Measurements from ENCODE around the gene GABRP.
"Not testable (repeated sequence)": the region's sequence is repeated elsewhere in the genome, so short reads cannot be mapped to it uniquely, and the experiment has no call there.

GABRP gene

DNA sequence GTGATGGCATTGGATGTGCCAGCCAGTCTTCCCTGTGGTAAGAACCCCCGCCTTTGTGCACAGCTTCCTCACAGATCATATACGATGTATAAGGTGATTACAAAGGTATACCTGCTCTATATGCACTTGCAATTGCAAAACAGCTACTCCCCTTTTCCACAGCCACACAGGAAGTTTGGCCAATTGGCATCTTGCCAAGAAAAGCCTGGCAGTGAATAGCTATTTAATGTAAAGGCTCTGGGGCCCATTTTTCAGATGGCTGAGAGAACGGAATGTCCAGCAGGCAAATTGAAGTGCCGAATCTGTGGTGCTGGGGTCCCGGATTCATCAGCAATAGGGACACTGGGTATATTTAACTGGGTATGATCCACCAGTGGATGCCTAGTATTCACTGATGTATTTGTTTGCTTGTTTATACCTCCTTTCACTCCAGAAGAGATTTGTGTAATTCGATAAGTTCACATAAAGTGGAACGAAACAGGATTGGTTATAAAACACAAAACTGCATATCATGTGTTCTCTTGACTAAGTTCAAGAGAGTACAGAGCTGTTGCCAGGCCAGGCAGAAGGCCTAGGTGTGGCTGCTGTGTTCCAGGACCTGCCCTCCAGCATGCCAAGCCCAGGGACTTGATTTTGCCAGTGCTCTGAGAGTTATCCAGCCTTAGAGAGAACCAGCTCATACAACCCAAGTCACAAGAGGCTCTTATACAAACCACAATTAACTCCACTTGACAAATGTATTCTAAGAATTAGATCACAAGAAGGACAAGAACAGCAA lies 27.7 kb upstream of the GABRP start:
- no peak for DNase-seq (ENCODE audit: low spot score)

- no peak for DNase-seq (ENCODE audit: low spot score)
These were observed 26.8 kb upstream of the GABRP start for GRCh38 chr5:170756691-170757090.

DNA sequence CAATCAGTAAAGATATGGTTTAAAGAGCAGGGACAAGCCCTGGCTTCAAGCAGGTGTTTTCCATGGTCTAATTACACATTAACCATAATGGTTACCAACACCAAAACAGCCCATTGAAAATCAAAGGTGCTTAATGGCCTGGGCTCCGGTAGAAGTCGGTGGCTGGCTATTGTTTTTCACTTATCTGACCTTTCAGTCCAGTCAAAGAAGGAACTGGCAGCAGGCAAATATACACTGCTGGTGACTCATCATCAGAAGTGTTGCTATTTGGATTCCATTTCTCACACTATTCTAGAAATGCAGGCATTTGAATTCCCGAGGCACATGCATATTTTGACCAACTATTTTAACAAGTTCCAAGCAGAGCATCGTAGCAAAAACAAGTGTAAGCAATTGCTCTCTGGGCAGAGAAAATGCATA lies 26.3 kb upstream of the GABRP start:
- DNase-seq (ENCODE audit: low spot score), result no peak

GRCh38 chr5:170757669-170758068 lies 25.9 kb upstream of the GABRP start:
- DNase-seq (ENCODE audit: low spot score), result no peak

DNA sequence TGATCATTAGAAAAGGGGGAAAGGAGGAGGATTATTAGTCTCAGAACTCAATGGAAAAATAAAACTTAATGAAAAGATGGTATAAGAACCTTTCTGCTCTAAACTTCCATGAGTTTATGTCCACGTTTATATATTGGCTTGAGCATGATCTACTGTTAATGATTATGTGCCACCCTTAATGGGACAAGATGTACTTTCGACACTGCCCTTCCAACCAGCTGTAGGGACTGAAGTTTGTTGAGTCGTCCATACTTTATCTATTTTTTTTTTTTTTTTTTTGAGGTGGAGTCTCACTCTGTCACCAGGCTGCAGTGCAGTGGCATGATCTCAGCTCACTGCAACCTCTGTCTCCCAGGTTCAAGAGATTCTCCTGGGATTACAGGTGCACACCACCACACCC lies 25.0 kb upstream of the GABRP start:
- DNase-seq (ENCODE audit: low spot score), result no peak

DNA sequence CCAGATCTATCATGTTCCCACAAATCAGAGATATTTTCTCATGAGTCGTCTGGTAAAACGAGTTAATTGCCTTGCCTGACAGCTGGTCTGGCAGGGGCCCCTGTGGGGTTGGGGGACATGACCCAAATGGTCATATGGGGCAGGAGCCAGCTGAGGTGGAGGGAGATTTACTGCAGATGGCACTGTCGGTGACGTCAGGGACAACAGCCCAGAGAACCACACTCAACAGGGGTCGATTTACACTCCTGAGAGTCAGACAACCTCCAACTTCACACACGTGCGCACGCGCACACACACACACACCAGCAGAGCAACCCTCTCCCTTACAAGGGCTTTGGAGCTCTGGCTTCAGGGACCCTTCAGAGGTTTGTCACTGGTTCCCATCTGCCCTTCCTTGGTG lies 23.4 kb upstream of the GABRP start:
- DNase-seq (ENCODE audit: low spot score), result no peak

DNA sequence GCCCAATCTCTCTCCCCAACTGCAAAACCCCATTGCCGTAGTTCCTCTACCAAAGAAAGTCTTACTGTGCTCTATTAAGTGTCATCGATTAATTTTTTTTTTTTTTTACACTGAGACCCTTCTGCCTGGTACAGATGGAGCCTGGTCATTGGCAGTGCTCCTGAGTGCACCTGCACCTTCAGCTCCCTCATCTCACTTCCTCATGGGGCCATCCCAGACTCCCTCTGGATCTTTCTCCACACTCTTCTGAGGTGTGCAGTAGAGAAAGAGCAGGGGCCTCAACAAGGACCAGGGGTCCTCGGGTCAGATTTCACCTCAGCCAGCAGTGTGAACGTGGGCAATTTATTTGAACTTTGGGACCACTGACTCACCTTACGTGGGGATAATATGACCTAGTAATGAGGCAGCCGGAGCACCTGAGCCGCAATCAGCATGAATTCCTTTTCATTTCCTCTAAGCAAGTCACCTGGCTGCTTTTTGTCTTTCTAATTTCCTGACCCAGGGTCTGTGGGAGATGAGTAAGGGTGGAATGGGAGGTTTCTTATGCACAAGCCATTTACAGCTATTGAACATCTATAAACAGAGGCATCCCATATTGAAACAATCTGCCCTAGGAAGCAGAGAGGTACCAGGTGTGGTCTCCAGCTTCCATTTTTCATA lies 22.3 kb upstream of the GABRP start:
- no peak for DNase-seq (ENCODE audit: low spot score)

DNA sequence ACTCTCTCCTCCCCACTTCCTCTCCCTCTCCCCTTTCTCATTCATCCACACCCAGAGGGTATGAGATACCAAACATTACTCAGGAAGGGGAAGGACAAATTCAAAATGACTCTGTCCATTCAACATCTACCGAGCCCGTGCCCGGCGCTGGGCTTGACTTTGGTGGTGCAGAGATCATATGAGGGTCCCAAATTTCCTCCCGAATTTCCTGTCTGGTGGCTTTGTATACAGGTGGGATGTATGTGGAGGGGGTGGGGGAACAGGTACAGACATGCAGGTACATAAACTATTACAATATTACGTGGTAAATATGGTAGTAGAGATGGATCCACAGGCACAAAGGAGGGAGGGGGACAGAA lies 21.8 kb upstream of the GABRP start:
- no peak for DNase-seq (ENCODE audit: low spot score)

DNA sequence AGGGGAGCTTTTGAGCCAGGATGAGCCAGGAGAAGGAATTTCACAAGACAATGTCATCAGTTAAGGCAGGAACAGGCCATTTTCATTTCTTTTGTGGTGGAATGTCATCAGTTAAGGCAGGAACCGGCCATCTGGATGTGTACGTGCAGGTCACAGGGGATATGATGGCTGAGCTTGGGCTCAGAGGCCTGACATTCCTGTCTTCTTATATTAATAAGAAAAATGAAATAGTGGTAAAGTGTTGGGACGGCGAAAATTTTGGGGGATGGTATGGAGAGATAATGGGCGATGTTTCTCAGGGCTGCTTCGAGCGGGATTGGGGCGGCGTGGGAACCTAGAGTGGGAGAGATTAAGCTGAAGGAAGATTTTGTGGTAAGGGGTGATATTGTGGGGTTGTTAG lies 21.2 kb upstream of the GABRP start:
- not testable (repeated sequence) for DNase-seq (ENCODE audit: low spot score)

GRCh38 chr5:170765868-170766267 lies 17.7 kb upstream of the GABRP start:
- not testable (repeated sequence) for DNase-seq (ENCODE audit: low spot score)

DNA sequence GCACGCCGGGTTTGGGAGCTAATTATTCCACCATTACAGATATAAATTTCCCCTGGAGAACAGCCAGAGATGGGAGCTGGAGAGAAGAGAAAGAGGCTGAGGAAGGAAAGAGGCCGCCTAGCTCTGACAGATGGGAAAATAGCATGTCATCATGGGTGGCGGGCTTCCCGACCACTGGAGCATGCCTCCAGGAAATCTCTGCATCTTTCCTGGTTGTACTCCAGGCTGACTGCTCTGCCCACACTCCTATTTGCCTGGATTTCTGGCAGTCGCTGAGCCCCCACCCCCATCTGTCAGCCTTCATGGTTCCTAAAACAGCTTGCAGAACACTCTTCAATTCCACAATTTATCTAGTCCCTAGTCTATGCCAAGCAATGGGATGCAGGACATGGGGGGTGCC lies 14.3 kb upstream of the GABRP start:
- DNase-seq (ENCODE audit: low spot score), result no peak

DNA sequence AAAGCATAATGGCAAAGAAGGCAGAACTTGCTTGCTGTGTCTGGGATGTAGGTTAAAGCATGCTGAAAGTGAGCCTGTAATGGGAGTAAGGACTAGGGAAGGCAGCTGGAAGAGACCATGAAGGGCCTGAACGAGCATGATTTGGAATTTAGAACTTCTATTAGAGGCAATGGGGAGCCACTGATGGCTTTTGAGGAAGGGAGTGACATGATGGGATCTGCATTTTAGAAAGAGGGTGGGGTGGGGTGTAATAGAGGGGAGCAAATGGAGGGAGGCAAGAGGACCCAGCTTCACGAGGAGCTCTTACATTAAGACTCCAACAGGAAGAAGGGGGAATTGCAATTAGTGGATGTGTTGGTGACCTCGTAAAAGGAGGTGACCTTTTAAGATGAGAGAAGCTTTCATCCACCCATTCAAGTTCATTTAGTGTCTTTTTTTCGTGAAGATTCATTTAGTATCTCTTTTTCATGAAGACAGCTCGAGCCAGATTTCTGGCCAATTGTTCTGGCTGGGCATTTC lies 13.6 kb upstream of the GABRP start:
- DNase-seq (ENCODE audit: low spot score), result no peak

- DNase-seq (ENCODE audit: low spot score), result no peak
These were observed 12.0 kb upstream of the GABRP start for GRCh38 chr5:170771496-170771895.

GRCh38 chr5:170773024-170773985 lies 10.2 kb upstream of the GABRP start:
- DNase-seq (ENCODE audit: low spot score), result no peak

DNA sequence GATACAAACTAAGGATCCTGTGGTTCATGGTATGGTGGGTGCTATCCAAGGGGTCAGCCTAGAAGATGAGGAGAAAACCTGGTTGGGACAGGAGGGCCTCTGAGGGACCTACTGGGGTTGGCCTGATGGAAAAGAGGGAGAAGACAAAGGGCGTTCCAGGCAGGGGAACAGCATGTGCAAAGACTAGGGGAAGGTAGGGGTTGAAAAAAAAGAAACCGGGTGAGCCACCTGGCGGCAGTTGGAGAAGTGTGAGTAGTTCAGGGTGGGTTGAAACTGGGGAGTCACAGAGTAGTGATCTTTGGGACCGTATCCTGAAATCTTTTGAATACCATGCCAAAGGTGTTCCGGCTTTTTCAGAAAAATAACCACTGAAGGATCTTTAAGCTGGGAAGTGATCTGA lies 8.7 kb upstream of the GABRP start:
- no peak for DNase-seq (ENCODE audit: low spot score)

- DNase-seq (ENCODE audit: low spot score), result no peak
These were observed 1.6 kb upstream of the GABRP start for GRCh38 chr5:170781946-170782345.

DNA sequence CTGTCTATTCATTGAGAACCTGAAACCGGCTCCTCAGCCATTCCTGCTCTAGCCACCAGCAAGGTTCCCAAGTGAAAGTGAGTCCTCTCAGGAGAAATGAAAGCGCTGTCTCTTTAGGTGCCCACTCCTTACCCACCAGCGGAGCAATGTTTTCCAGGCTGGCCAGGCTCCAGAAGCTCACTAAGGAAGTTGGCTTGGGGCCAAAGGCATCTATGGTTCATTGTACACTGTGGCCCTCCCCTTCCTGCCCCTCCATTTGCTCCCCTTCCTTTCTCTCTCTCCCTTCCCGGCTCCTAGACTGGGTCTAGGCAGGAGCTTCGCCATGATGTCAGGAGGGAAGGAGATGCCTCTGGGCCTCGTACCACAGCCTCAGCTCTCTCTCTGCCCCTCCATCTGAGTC lies 1.1 kb upstream of the GABRP start:
- no peak for DNase-seq (ENCODE audit: low spot score)

DNA sequence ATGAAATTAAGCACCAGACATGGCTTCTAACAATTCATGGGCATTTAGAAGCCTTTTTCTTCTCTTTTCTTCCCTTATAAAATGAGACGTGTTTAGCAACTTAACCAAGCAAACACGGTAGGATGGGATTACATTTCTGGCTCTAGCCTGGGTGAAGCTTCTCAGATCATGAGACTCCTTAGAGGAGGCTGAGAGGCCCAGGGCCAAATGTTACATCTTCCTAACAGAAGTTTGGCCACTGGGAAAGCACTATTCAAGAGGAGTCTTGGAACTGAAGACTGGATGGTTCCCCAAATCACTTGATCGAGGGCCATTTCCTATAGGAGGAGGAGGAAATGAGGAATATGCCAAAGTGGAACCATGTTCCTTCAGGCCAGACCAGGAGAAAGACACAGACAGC lies 1.9 kb downstream of the GABRP start:
- DNase-seq (ENCODE audit: low spot score), result no peak

DNA sequence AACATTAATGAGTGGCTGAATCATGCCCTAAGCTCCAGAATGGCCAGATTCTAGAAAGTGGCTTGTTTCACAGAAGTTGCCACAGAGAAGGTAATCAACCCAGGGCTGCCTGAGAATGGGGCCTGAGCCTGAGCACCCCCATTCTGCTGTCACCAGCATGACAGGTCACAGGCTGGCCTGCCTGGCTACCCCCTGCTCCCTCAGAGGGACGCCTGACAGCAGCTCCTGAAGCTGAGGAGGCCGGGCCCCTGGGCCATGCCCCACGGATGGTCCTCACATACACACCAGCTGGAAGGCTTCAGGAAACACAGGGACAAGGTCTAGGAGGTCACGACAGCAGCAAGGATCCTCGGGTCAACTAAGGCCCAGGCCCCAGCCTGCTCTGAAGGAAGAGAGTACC lies 3.7 kb downstream of the GABRP start:
- DNase-seq (ENCODE audit: low spot score), result no peak

- DNase-seq (ENCODE audit: low spot score), result no peak
These were observed 5.2 kb downstream of the GABRP start for GRCh38 chr5:170788626-170789304.

GRCh38 chr5:170791325-170791954 lies 7.9 kb downstream of the GABRP start:
- DNase-seq (ENCODE audit: low spot score), result peak; percentile 26

Measured in HuH-7.5 (cell line).